Mucosa of stomach (tissue), 1 donor: Measurements from ENCODE around the gene ETS2.

Experiments used
- H3K27me3 ChIP-seq: one replicate; pipeline ENCODE4 v1.7.0; 2013; ENCODE audit warnings: mild to moderate bottlenecking, low read length; ENCODE audit not compliant: control insufficient read depth, insufficient read depth
- H3K36me3 ChIP-seq: one replicate; pipeline ENCODE4 v1.7.0; 2013; ENCODE audit warnings: low read length; ENCODE audit not compliant: control insufficient read depth, insufficient read depth
- H3K4me1 ChIP-seq: one replicate; pipeline ENCODE4 v1.7.0; 2013; ENCODE audit warnings: mild to moderate bottlenecking, low read length; ENCODE audit not compliant: control insufficient read depth, insufficient read depth
- H3K4me3 ChIP-seq: one replicate; pipeline ENCODE4 v1.7.0; 2013; ENCODE audit warnings: low read length
- H3K9ac ChIP-seq: one replicate; pipeline ENCODE4 v1.7.0; 2013; ENCODE audit warnings: mild to moderate bottlenecking, low read length, moderate library complexity
- H3K9me3 ChIP-seq: one replicate; pipeline ENCODE4 v1.7.0; 2013; ENCODE audit warnings: mild to moderate bottlenecking, low read length, moderate library complexity; ENCODE audit not compliant: control insufficient read depth
- donor health status: Pancreatic carcinoma.

Gene ETS2

GRCh38 chr21:38851101-38851500 lies 45.4 kb downstream of the ETS2 start:
- Histone ChIP-seq H3K4me1 (no peaks in the 10 kb centered on the region), H3K9me3 (no peaks in the 10 kb centered on the region), H3K27me3 (no peaks in the 10 kb centered on the region), H3K4me3 (no peak overlapping the region), H3K36me3 (no peaks in the 10 kb centered on the region), H3K9ac (no peak overlapping the region)

GRCh38 chr21:38852278-38852677 lies 46.5 kb downstream of the ETS2 start:
- Histone ChIP-seq H3K4me1 (peaks cover 4% of the 10 kb centered on the region), H3K27me3 (no peaks in the 10 kb centered on the region), H3K4me3 (no peak overlapping the region), H3K36me3 (no peaks in the 10 kb centered on the region), H3K9me3 (no peaks in the 10 kb centered on the region), H3K9ac (no peak overlapping the region)

- H3K4me3 ChIP-seq = no peak overlapping the region
- no peak overlapping the region for H3K9ac ChIP-seq
- no peaks in the 10 kb centered on the region for H3K36me3 ChIP-seq
- H3K9me3 ChIP-seq = no peaks in the 10 kb centered on the region
- no peaks in the 10 kb centered on the region for H3K27me3 ChIP-seq
- H3K4me1 ChIP-seq = peaks cover 6% of the 10 kb centered on the region
Observed at GRCh38 chr21:38852708-38853107, 47.0 kb downstream of the ETS2 start.

GRCh38 chr21:38853421-38853919 lies 47.7 kb downstream of the ETS2 start:
- Histone ChIP-seq H3K9me3 (no peaks in the 10 kb centered on the region), H3K9ac (no peak overlapping the region), H3K4me3 (no peak overlapping the region), H3K27me3 (no peaks in the 10 kb centered on the region), H3K4me1 (peaks cover 6% of the 10 kb centered on the region), H3K36me3 (no peaks in the 10 kb centered on the region)

GRCh38 chr21:38857152-38857825 lies 51.6 kb downstream of the ETS2 start:
- Histone ChIP-seq H3K27me3 (no peaks in the 10 kb centered on the region), H3K4me3 (no peak overlapping the region), H3K9ac (no peak overlapping the region), H3K9me3 (no peaks in the 10 kb centered on the region), H3K4me1 (peaks cover 6% of the 10 kb centered on the region), H3K36me3 (no peaks in the 10 kb centered on the region)

GRCh38 chr21:38858026-38858811 lies 52.5 kb downstream of the ETS2 start:
- Histone ChIP-seq H3K36me3 (no peaks in the 10 kb centered on the region), H3K9ac (no peak overlapping the region), H3K27me3 (no peaks in the 10 kb centered on the region), H3K4me1 (peaks cover 6% of the 10 kb centered on the region), H3K9me3 (no peaks in the 10 kb centered on the region), H3K4me3 (no peak overlapping the region)

GRCh38 chr21:38858812-38859205 lies 53.1 kb downstream of the ETS2 start:
- no peaks in the 10 kb centered on the region for H3K9me3 ChIP-seq
- peaks cover 6% of the 10 kb centered on the region for H3K4me1 ChIP-seq
- no peak overlapping the region for H3K9ac ChIP-seq
- no peaks in the 10 kb centered on the region for H3K36me3 ChIP-seq
- no peak overlapping the region for H3K4me3 ChIP-seq
- no peaks in the 10 kb centered on the region for H3K27me3 ChIP-seq

- Histone ChIP-seq H3K4me1 (peaks cover 6% of the 10 kb centered on the region), H3K9ac (no peak overlapping the region)
Observed at GRCh38 chr21:38859852-38860251, 54.1 kb downstream of the ETS2 start.

GRCh38 chr21:38861056-38861455 lies 55.3 kb downstream of the ETS2 start:
- Histone ChIP-seq H3K4me1 (peaks cover 6% of the 10 kb centered on the region), H3K36me3 (no peaks in the 10 kb centered on the region), H3K9me3 (no peaks in the 10 kb centered on the region), H3K27me3 (no peaks in the 10 kb centered on the region), H3K9ac (no peak overlapping the region), H3K4me3 (no peak overlapping the region)

More at GRCh38 chr21:38859852-38860251, 54.1 kb downstream of the ETS2 start:
- no peak overlapping the region for H3K4me3 ChIP-seq
- no peaks in the 10 kb centered on the region for H3K27me3 ChIP-seq
- H3K9me3 ChIP-seq = no peaks in the 10 kb centered on the region
- no peaks in the 10 kb centered on the region for H3K36me3 ChIP-seq

GRCh38 chr21:38861989-38862683 lies 56.4 kb downstream of the ETS2 start:
- no peaks in the 10 kb centered on the region for H3K36me3 ChIP-seq
- H3K27me3 ChIP-seq = no peaks in the 10 kb centered on the region
- H3K4me3 ChIP-seq = no peak overlapping the region
- peaks cover 4% of the 10 kb centered on the region for H3K4me1 ChIP-seq
- no peaks in the 10 kb centered on the region for H3K9me3 ChIP-seq
- H3K9ac ChIP-seq = no peak overlapping the region

- no peak overlapping the region for H3K9ac ChIP-seq
- no peaks in the 10 kb centered on the region for H3K4me1 ChIP-seq
- H3K36me3 ChIP-seq = no peaks in the 10 kb centered on the region
Observed at GRCh38 chr21:38863291-38863690, 57.6 kb downstream of the ETS2 start.

GRCh38 chr21:38863843-38864363 lies 58.2 kb downstream of the ETS2 start:
- Histone ChIP-seq H3K9me3 (no peaks in the 10 kb centered on the region), H3K9ac (no peak overlapping the region), H3K4me3 (no peak overlapping the region), H3K36me3 (no peaks in the 10 kb centered on the region), H3K4me1 (no peaks in the 10 kb centered on the region), H3K27me3 (no peaks in the 10 kb centered on the region)

More at GRCh38 chr21:38863291-38863690, 57.6 kb downstream of the ETS2 start:
- no peak overlapping the region for H3K4me3 ChIP-seq
- H3K27me3 ChIP-seq = no peaks in the 10 kb centered on the region
- H3K9me3 ChIP-seq = no peaks in the 10 kb centered on the region
